Parathyroid adenoma (tissue), 2 donors: ENCODE results near the gene CES2.
A peak's percentile ranks its signal among the peaks of the same experiment; 100 is the strongest.
"Not testable (repeated sequence)": the region's sequence is repeated elsewhere in the genome, so short reads cannot be mapped to it uniquely, and the experiment has no call there.

Experiments
- H2AFZ ChIP-seq: fragments of 300-600 bp; sonication (generic); one replicate; pipeline ENCODE4 v1.7.0; 2017; ENCODE audit warnings: antibody characterized with exemption, mild to moderate bottlenecking
- H3K27ac ChIP-seq: fragments of 300-600 bp; sonication (generic); one replicate; pipeline ENCODE4 v1.7.0; 2017
- H3K27me3 ChIP-seq: fragments of 300-600 bp; sonication (generic); one replicate; pipeline ENCODE4 v1.7.0; 2017; ENCODE audit warnings: low read length; ENCODE audit not compliant: control insufficient read depth, insufficient read depth
- H3K36me3 ChIP-seq: fragments of 300-600 bp; sonication (generic); one replicate; pipeline ENCODE4 v1.7.0; 2017; ENCODE audit warnings: low read length; ENCODE audit not compliant: control insufficient read depth, insufficient read depth
- H3K4me1 ChIP-seq: fragments of 300-600 bp; sonication (generic); one replicate; pipeline ENCODE4 v1.7.0; 2017; ENCODE audit warnings: control low read depth
- H3K4me2 ChIP-seq: fragments of 300-600 bp; sonication (generic); one replicate; pipeline ENCODE4 v1.7.0; 2017; ENCODE audit warnings: low read length
- H3K4me3 ChIP-seq: fragments of 300-600 bp; sonication (generic); one replicate; pipeline ENCODE4 v1.7.0; 2017; ENCODE audit warnings: low read depth, low read length
- H3K79me2 ChIP-seq: fragments of 300-600 bp; sonication (generic); one replicate; pipeline ENCODE4 v1.7.0; 2017; ENCODE audit warnings: control low read depth
- H3K9ac ChIP-seq: fragments of 300-600 bp; sonication (generic); one replicate; pipeline ENCODE4 v1.7.0; 2017; ENCODE audit warnings: mild to moderate bottlenecking
- H3K9me3 ChIP-seq: fragments of 300-600 bp; sonication (generic); one replicate; pipeline ENCODE4 v1.7.0; 2017; ENCODE audit warnings: low read length; ENCODE audit not compliant: control insufficient read depth
- TF ChIP-seq, protein P1 (sequence below): fragments of 300-600 bp; sonication (generic); IDR thresholded peaks from one replicate; pipeline ENCODE4 v1.7.0; 2017; ENCODE audit warnings: antibody characterized with exemption, mild to moderate bottlenecking
- donor health status: primary hyperparathyroidism.

The CES2 gene

DNA sequence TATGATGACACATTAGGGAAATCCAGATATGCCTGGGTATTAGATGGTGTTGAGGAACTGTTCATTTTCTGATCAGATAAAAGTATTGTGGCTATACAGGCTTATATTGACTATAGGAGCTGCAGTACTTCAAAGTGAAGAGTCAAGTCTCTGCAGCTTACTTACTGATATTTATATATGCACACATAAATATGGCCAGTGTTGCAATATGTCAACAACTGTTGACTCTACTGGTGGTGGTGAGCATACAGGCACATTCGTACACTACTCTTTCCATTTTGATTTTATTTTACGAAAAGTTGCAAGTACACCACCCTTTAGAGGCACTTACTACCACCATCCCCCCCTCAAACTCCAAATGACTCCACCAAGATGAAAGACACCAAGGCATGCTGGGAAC, 3.7 kb upstream of the CES2 start:
- Histone ChIP-seq H3K27ac (no peak overlapping the region), H3K36me3 (no peaks in the 10 kb centered on the region), H3K9me3 (no peaks in the 10 kb centered on the region), H3K4me3 (no peak overlapping the region), H3K79me2 (peaks cover 13% of the 10 kb centered on the region), H3K4me2 (no peak overlapping the region), H2AFZ (no peak overlapping the region), H3K9ac (no peak overlapping the region), H3K27me3 (no peaks in the 10 kb centered on the region), H3K4me1 (peaks cover 17% of the 10 kb centered on the region)
- TF ChIP-seq, protein P1, sequence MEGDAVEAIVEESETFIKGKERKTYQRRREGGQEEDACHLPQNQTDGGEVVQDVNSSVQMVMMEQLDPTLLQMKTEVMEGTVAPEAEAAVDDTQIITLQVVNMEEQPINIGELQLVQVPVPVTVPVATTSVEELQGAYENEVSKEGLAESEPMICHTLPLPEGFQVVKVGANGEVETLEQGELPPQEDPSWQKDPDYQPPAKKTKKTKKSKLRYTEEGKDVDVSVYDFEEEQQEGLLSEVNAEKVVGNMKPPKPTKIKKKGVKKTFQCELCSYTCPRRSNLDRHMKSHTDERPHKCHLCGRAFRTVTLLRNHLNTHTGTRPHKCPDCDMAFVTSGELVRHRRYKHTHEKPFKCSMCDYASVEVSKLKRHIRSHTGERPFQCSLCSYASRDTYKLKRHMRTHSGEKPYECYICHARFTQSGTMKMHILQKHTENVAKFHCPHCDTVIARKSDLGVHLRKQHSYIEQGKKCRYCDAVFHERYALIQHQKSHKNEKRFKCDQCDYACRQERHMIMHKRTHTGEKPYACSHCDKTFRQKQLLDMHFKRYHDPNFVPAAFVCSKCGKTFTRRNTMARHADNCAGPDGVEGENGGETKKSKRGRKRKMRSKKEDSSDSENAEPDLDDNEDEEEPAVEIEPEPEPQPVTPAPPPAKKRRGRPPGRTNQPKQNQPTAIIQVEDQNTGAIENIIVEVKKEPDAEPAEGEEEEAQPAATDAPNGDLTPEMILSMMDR, result no peak

- Histone ChIP-seq H3K9ac (no peak overlapping the region), H3K4me3 (no peak overlapping the region), H2AFZ (no peak overlapping the region), H3K4me1 (peaks cover 17% of the 10 kb centered on the region), H3K27ac (no peak overlapping the region), H3K79me2 (peaks cover 13% of the 10 kb centered on the region), H3K9me3 (no peaks in the 10 kb centered on the region), H3K36me3 (no peaks in the 10 kb centered on the region), H3K27me3 (no peaks in the 10 kb centered on the region), H3K4me2 (no peak overlapping the region)
- TF ChIP-seq, protein P1, result no peak
Measured at GRCh38 chr16:66932076-66932475, 3.2 kb upstream of the CES2 start.

GRCh38 chr16:66933776-66934137, 1.6 kb upstream of the CES2 start:
- TF ChIP-seq, protein P1, result no peak
- peaks cover 17% of the 10 kb centered on the region for H3K4me1 ChIP-seq

GRCh38 chr16:66934138-66934838, 1.0 kb upstream of the CES2 start, which contains the start of gene CIAO2B:
CIAO2B (minus strand) TSS chr16:66934402; CDS start chr16:66934364, 38 bp downstream.
- no peaks in the 10 kb centered on the region for H3K36me3 ChIP-seq
- H3K9ac ChIP-seq, result peak within 1 kb of the TSS; percentile 98
- H3K9me3 ChIP-seq, result no peaks in the 10 kb centered on the region
- peaks cover 13% of the 10 kb centered on the region for H3K79me2 ChIP-seq
- peak within 1 kb of the TSS; percentile 98 for H3K27ac ChIP-seq
- peak within 1 kb of the TSS; percentile 100 for H3K4me2 ChIP-seq
- peaks cover 17% of the 10 kb centered on the region for H3K4me1 ChIP-seq
- H3K4me3 ChIP-seq, result peak within 1 kb of the TSS; percentile 99
- peak within 1 kb of the TSS; percentile 92 for H2AFZ ChIP-seq
- no peaks in the 10 kb centered on the region for H3K27me3 ChIP-seq
- TF ChIP-seq, protein P1, result no peak

More at GRCh38 chr16:66933776-66934137, 1.6 kb upstream of the CES2 start:
- H3K27me3 ChIP-seq, result no peaks in the 10 kb centered on the region
- no peaks in the 10 kb centered on the region for H3K9me3 ChIP-seq
- H3K27ac ChIP-seq, result peak overlapping the region; percentile 98
- H2AFZ ChIP-seq, result peak overlapping the region; percentile 92
- H3K9ac ChIP-seq, result peak overlapping the region; percentile 98
- H3K79me2 ChIP-seq, result peaks cover 13% of the 10 kb centered on the region
- peak overlapping the region; percentile 100 for H3K4me2 ChIP-seq
- H3K36me3 ChIP-seq, result no peaks in the 10 kb centered on the region
- H3K4me3 ChIP-seq, result peak overlapping the region; percentile 99

GRCh38 chr16:66934839-66935313, 440 bp upstream of the CES2 start:
- Histone ChIP-seq H2AFZ (peak overlapping the region; percentile 92), H3K4me1 (peaks cover 17% of the 10 kb centered on the region), H3K79me2 (peaks cover 13% of the 10 kb centered on the region), H3K4me2 (peak overlapping the region; percentile 100), H3K4me3 (peak overlapping the region; percentile 99), H3K27ac (peak overlapping the region; percentile 98), H3K9ac (peak overlapping the region; percentile 98)
- H3K9me3 ChIP-seq, H3K36me3 ChIP-seq, H3K27me3 ChIP-seq: not testable (repeated sequence)
